Measurements from ENCODE around the gene ASB7.
"Not testable (repeated sequence)": the region's sequence is repeated elsewhere in the genome, so short reads cannot be mapped to it uniquely, and the experiment has no call there.

The ASB7 gene

DNA sequence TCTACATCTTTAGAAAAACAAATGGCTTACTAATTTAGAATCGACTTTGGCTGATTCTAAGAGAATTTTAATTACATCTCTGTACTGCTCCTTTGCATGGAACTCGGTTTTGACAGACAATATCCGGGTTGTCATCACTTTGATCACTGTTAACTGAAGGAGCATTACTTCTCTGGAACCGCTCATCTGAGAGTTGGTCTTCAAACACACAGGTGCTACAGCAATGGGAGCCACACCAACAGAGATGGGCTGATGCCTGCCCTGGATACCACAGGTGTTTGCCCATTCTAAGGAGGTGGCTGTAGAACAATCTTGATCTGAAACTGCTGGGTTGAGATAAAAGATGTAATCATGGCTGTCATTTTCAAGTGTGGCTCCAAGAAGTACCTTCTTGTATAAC is 22.0 kb upstream of the ASB7 start:
- no peak overlapping the region for H3K27ac ChIP-seq
- TF ChIP-seq, protein P1, sequence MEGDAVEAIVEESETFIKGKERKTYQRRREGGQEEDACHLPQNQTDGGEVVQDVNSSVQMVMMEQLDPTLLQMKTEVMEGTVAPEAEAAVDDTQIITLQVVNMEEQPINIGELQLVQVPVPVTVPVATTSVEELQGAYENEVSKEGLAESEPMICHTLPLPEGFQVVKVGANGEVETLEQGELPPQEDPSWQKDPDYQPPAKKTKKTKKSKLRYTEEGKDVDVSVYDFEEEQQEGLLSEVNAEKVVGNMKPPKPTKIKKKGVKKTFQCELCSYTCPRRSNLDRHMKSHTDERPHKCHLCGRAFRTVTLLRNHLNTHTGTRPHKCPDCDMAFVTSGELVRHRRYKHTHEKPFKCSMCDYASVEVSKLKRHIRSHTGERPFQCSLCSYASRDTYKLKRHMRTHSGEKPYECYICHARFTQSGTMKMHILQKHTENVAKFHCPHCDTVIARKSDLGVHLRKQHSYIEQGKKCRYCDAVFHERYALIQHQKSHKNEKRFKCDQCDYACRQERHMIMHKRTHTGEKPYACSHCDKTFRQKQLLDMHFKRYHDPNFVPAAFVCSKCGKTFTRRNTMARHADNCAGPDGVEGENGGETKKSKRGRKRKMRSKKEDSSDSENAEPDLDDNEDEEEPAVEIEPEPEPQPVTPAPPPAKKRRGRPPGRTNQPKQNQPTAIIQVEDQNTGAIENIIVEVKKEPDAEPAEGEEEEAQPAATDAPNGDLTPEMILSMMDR (conservative IDR thresholded peaks at IDR 0.05): no peak
- TF ChIP-seq ZFX (IDR thresholded peaks at IDR 0.05): no peak

- no peak overlapping the region for H3K27ac ChIP-seq
- TF ChIP-seq ZFX (IDR thresholded peaks at IDR 0.05): no peak
- TF ChIP-seq, protein P1 (conservative IDR thresholded peaks at IDR 0.05): no peak
These were observed 13.6 kb upstream of the ASB7 start for GRCh38 chr15:100588638-100589242.

DNA sequence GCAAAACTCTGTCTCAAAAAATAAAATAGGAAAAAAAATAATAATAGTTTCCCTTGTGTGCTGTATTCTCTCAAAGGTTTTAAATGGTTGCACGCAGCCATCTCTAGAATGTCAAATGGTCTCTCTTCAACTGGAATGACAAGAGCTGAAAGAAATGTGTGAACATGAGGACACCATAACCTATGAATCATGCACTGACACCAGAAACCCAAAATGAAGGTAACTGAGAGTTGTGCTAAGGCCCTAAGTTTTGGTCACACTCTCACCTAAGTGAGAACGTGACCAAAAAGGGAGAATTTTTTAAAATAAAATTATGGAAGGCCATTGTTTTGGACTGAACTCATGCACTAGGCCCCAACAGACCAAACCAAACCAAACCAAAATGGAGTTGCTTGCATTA is 11.2 kb upstream of the ASB7 start:
- H3K27ac ChIP-seq: not testable (repeated sequence)

DNA sequence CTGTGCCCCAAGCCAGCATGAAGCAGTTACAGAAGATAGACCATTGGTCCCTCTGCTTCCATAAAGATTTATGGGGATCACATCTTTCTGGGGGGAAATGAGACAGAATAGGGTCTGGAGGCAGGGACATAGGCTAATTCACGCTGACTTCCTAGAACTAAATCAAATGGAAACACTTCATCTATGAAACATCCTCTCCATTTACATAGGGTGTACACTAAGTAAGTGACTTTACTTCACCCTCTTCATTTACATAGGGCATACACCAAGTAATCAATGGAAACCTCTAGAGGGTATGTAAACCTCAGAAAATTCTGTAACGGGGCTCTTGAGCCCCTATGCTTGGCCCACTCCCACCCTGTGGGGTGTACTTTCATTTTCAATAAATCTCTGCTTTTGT is 10.6 kb upstream of the ASB7 start:
- no peak overlapping the region for H3K27ac ChIP-seq
- TF ChIP-seq, protein P1 (conservative IDR thresholded peaks at IDR 0.05): no peak
- no peak for TF ChIP-seq ZFX (IDR thresholded peaks at IDR 0.05)

DNA sequence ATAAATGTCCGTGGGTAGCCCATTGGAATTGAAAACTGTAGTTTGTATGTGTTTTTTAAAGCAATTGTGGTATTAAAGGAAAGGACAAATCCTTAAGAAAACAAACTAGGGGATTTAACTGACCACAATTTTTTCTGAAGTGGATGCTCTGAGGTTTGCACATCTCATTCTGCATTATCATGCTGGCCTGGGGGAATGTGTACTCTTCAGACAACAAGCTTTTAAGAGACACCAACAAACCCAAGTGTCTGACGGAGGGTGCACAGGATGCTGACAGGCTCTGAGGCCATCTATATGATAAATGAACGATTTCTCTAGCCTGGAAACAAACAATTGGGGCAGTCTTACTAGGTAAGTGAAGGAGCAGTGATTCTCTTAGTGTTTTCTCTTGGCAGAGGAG is 9.5 kb upstream of the ASB7 start:
- no peak overlapping the region for H3K27ac ChIP-seq
- TF ChIP-seq ZFX (IDR thresholded peaks at IDR 0.05): no peak
- TF ChIP-seq, protein P1 (conservative IDR thresholded peaks at IDR 0.05): no peak

DNA sequence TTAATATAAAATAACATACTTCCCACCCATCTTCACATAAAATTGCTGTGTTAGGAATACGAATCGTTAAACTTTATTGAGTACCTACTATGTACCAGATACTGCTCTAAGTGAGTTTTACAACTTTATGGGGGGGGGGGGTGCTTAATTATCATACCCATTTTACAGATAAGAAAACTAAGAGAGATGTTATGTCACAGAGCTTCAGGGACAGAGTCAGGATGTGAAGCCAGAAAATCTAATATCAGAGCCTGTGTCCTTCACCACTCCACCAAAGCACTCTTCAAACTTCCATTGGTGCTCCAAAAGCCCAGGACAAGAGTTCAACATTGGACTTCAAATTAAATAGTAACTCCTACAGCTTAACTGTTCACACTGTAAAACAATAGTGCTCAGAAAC is 9.0 kb upstream of the ASB7 start:
- TF ChIP-seq, protein P1 (conservative IDR thresholded peaks at IDR 0.05): no peak
- no peak for TF ChIP-seq ZFX (IDR thresholded peaks at IDR 0.05)
- no peak overlapping the region for H3K27ac ChIP-seq

- TF ChIP-seq, protein P1 (conservative IDR thresholded peaks at IDR 0.05): no peak
- TF ChIP-seq ZFX (IDR thresholded peaks at IDR 0.05): no peak
- H3K27ac ChIP-seq: no peak overlapping the region
These were observed 6.4 kb upstream of the ASB7 start for GRCh38 chr15:100595964-100596363.

- H3K27ac ChIP-seq: no peak overlapping the region
- TF ChIP-seq, protein P1 (conservative IDR thresholded peaks at IDR 0.05): no peak
- no peak for TF ChIP-seq ZFX (IDR thresholded peaks at IDR 0.05)
These were observed 5.6 kb upstream of the ASB7 start for GRCh38 chr15:100596792-100597191.
